HL-60 (cell line): Measurements from ENCODE around the gene TRPV3.

Source experiments
- DNase-seq, 2 experiments: peaks; one replicate each; pipeline ENCODE4 v3.0.0-alpha.2; 2010 to 2020; ENCODE audit warnings: low read depth in 1 of 2, low spot score in 1 of 2
- H3K27ac ChIP-seq: fragments of 250-450 bp; sonication (Bioruptor Pico); replicated peaks from 2 replicates; pipeline ENCODE4 v1.5.1; 2020; ENCODE audit warnings: mild to moderate bottlenecking, moderate library complexity
- H3K27me3 ChIP-seq: fragments of 250-450 bp; sonication (Bioruptor Pico); 2 replicates; pipeline ENCODE4 v1.5.1; 2021; ENCODE audit warnings: mild to moderate bottlenecking, moderate library complexity; ENCODE audit not compliant: insufficient read depth, poor library complexity, severe bottlenecking
- H3K4me3 ChIP-seq: replicated peaks from 2 replicates; pipeline ENCODE4 v1.5.1; 2011; ENCODE audit warnings: mild to moderate bottlenecking, control low read depth, low read length; ENCODE audit not compliant: insufficient read depth
- CTCF ChIP-seq: IDR thresholded peaks from one replicate; pipeline ENCODE4 v1.5.1; 2011; ENCODE audit warnings: low read length, control low read depth, inconsistent platforms; ENCODE audit not compliant: insufficient read depth
- GABPA ChIP-seq: IDR thresholded peaks from 2 replicates; pipeline ENCODE4 v1.6.1; 2012; ENCODE audit warnings: low read depth
- POLR2AphosphoS5 ChIP-seq: IDR thresholded peaks from 2 replicates; pipeline ENCODE4 v1.6.1; 2012; ENCODE audit warnings: low read depth
- REST ChIP-seq: IDR thresholded peaks from 2 replicates; pipeline ENCODE4 v1.6.1; 2012; ENCODE audit warnings: low read depth; ENCODE audit not compliant: insufficient replicate concordance
- SPI1 ChIP-seq: IDR thresholded peaks from 2 replicates; pipeline ENCODE4 v1.6.1; 2012; ENCODE audit warnings: low read depth, mild to moderate bottlenecking, borderline replicate concordance

TRPV3 gene

GRCh38 chr17:3552916-3553315 lies 4.7 kb downstream of the TRPV3 start:
- Histone ChIP-seq H3K27ac (no peak overlapping the region), H3K27me3 (no peaks in the 10 kb centered on the region), H3K4me3 (no peak overlapping the region)
- no peak for TF ChIP-seq POLR2AphosphoS5
- DNase-seq = no peak

DNA sequence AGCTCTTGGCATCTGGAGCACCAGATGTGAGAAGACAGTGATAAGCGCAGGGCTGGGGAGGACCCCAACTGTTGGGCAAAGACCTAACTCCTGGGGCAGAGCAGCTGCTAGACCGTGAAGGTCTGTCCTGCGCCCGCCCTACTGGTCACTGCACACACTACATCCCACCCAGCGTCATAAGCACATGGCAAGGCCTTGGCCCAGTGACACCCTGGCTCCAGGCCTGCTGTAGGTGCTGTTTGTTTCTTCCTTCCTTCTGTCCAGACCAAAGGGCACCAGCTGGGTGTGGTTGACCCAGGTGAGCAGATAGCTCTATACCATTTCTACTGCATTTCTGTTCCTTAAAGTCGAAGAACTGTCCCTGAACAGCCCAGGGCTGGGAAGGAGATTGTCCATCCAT lies 6.4 kb downstream of the TRPV3 start:
- Histone ChIP-seq H3K27me3 (no peaks in the 10 kb centered on the region), H3K27ac (no peak overlapping the region), H3K4me3 (no peak overlapping the region)
- no peak for DNase-seq
- TF ChIP-seq GABPA = no peak
- TF ChIP-seq SPI1 = no peak
- no peak for TF ChIP-seq REST
- no peak for TF ChIP-seq CTCF
- TF ChIP-seq POLR2AphosphoS5 = no peak

GRCh38 chr17:3549610-3550162 lies 7.9 kb downstream of the TRPV3 start:
- no peak overlapping the region for H3K4me3 ChIP-seq
- TF ChIP-seq GABPA (no peak), SPI1 (no peak), CTCF (no peak), POLR2AphosphoS5 (no peak), REST (no peak)
- no peak for DNase-seq
- no peak overlapping the region for H3K27ac ChIP-seq
- no peaks in the 10 kb centered on the region for H3K27me3 ChIP-seq

DNA sequence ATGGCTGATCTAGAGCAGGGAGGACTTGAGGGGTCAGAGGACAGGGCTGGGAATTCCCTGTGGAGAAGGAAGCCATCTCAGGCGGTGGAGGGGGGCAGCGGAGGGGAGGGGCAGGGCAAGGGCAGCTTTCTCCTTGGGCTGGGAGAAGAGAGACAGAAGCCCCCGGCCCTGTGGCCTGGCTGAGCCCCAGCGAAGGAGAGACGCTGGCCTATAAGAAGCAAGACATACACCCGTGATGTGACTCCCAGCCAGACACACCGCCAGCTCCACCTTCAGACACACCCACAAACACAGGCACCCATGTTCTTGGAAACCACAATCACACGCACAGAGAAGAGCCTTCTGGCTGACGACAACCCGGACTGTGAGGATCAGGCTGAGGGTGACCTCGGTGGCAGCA lies 10.0 kb downstream of the TRPV3 start:
- TF ChIP-seq REST = no peak
- TF ChIP-seq POLR2AphosphoS5 = no peak
- no peak for TF ChIP-seq CTCF
- TF ChIP-seq GABPA = no peak
- no peak for TF ChIP-seq SPI1
- no peak overlapping the region for H3K4me3 ChIP-seq
- DNase-seq = no peak

More for the DNA sequence above, 10.0 kb downstream of the TRPV3 start:
- H3K27me3 ChIP-seq = no peaks in the 10 kb centered on the region
- no peak overlapping the region for H3K27ac ChIP-seq
